GM12873 (cell line): Measurements from ENCODE around the gene TCHHL1.
A peak's percentile ranks its signal among the peaks of the same experiment; 100 is the strongest.

ENCODE experiments used
- TF ChIP-seq, protein P1 (sequence below): IDR thresholded peaks from 2 replicates; pipeline ENCODE4 v1.5.1; 2012; ENCODE audit warnings: low read depth, mild to moderate bottlenecking, moderate library complexity, low read length, control low read depth; ENCODE audit not compliant: insufficient read depth; ENCODE audit errors: missing control alignments

TCHHL1 gene

DNA sequence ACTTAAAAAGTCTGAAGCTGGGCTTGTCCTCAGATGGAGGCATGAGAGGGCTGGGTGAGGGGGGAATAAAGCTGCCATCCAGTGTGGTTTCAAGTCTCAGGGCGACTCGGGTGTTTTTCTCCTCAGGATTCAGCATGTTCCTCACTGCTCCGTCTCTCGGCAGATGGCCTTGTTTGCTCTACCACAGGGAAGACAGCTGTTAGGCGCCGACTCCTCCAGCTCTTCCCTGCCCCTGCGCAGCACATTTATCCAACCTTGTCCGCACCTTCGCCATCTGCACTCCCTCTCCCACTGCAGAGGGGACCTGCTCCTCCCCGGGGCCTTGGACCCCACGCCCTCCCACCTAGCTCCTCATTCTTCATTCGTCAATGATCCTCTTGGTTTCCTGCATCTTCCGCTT is 35.5 kb downstream of the TCHHL1 start:
- TF ChIP-seq, protein P1, sequence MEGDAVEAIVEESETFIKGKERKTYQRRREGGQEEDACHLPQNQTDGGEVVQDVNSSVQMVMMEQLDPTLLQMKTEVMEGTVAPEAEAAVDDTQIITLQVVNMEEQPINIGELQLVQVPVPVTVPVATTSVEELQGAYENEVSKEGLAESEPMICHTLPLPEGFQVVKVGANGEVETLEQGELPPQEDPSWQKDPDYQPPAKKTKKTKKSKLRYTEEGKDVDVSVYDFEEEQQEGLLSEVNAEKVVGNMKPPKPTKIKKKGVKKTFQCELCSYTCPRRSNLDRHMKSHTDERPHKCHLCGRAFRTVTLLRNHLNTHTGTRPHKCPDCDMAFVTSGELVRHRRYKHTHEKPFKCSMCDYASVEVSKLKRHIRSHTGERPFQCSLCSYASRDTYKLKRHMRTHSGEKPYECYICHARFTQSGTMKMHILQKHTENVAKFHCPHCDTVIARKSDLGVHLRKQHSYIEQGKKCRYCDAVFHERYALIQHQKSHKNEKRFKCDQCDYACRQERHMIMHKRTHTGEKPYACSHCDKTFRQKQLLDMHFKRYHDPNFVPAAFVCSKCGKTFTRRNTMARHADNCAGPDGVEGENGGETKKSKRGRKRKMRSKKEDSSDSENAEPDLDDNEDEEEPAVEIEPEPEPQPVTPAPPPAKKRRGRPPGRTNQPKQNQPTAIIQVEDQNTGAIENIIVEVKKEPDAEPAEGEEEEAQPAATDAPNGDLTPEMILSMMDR = no peak

DNA sequence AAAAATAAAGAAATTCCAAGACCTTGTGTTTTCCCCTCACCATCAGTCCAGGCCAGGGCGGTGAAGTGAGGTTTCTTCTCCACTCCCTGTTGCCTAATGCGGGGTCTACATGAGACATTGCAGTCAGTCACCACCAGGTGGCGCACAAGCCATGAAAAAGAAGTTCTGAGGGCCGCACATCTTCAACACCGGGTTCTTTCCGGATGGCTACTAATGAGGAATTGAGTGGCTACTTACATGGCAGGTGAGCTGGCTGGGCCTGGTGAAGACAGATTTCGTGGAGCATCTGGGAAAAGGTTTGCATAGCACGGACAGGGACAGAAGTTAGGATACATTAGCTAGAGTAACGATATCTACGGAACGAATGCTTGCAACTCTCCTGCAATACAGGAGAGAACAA is 36.3 kb downstream of the TCHHL1 start:
- TF ChIP-seq, protein P1 = peak; percentile 90

DNA sequence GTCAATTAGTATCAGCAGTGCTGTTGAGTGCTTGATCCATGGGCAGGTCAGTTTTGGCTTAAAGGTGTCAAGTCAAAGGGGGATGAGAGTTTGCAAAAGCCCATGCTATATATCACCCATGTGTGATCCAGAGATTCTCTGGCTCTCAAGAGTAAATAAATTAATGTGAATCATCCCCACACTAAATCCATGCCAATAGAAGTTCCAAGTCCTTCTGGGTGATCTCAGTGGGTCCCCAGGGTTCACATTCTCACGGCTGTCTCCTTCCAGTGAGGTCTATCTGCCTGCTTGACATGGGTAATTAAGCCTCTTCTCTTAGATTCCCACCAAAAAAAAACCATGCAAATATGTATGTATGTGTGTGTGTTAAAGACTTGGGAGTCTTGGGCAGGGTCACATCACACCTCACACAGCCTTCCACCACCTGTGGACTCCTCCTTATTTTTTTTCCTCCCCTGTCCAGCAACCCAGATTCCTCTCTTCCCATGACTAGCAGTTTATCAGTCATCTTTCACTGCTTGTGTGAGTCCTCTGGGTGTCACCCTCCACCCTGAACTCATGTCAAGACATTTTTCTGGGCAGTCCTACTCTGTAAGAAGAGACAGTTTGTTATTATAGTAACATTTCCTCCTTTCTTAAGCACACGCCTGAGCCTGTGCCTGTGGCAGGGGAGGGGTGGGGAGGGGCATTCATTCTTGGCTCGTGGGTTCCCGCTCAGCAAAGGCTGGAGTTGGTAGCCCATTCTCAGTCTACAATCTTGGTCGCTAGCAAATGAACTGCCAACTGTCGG is 37.8 kb downstream of the TCHHL1 start:
- TF ChIP-seq, protein P1 = no peak

DNA sequence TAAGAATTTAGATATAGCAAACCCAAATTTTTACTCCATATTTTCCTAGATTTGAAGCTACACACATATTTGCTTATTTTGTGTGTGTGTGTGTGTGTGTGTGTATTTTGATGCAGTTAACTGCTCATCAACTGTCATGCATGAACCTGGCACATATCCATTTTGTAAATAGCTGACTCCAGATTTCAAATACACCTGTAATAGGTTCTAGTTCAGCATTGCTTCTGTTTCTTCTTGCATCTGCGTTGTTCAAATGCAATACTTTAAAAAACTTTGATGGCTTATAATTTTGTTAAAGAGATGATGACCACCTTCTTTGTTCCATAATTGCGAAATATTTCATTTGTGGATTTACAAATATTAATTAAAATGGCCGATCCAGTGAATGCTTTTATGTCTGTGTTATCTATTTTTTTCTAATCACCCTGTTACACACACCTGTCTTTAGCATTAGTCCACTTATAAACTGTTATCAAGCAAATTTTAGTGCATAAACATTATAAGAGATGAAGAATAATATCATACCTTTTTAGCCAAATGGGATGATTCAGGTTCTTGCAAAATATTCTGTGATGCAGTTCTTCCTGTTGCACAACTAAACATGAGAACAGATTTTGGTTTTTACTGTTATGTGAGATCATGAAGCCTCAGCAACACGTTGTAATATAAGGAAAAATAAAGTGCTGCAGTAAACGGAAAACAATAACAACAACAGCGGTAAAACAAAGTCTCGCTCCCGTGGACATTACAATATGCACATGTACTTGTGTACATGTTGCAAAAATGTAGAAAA is 39.4 kb downstream of the TCHHL1 start:
- TF ChIP-seq, protein P1 = no peak

DNA sequence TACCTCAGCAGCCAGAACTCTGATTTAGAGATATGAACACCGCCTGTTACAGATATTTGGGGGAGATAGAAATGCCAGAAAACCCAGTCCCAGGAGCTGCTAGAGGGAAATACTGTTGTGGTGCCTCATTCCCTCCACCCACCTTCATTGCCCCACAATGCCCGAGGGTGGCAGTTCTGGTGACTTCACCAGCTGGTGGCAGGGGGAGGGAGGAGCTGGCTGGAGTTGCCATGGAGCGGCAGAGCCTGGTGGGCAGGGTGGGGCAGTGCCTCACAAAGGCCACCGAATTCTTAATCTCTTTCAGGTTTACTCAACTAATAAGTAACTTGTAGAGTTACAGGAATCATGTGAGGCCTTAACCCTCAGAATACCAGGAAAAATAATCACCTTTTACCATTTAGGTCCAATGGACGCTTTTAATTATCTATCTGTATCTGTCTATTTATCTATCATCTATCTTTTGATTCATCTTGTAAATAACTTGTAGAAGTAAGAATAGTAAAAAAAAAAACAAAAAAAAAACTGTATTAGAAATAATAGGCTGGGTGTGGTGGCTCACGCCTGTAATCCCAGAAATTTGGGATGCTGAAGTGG is 40.4 kb downstream of the TCHHL1 start:
- TF ChIP-seq, protein P1 = no peak

DNA sequence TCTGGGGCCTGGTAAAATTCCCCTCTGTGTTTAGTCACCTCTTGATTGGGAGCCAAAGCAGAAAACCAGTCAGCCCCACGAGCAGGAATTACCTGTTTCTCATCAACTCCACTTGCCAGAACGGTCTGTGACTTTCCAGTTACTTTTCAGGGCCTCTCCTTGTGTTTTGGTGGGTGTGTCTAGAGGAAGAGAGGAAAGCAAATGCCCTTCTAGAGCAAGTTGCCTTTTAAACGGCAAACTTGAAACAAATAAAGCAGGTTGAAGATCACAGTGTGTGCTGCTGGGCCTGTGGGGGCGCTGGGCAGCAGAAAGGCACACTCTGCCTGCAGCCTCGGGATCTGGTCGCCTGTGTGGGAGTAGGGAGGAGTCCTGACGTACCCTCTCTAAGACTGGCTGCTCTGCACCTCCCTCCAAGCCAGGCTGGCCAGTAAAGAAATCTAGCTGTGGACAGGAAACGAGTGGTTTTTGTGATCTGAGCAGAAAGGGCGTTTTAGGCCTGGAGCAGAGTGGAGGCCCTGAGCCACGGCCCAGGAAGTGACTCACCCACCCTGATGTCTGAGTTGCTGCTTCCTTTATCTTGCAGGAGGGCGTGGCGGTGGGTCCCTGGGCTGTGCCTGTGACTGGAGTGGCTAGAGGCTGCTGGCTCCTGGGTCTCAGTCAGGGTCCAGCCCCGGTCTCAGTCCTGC is 41.0 kb downstream of the TCHHL1 start:
- TF ChIP-seq, protein P1 = peak; percentile 78

DNA sequence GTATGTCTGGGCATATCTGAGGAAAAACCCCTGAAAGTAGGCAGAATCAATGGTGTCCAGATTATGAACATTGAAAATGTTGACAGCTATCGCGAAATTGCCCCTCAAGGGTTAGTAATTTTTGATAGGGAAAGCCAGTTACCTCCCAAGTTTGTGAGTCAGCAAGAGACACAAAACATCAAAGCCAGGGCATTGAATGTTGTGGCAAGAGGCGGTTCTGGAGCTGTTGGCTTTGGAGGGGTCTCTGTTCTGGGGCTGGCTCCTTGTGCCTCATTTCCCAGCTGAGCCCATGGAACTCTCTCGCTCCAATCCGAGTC is 41.5 kb downstream of the TCHHL1 start:
- TF ChIP-seq, protein P1 = no peak
